ENCODE measurements around the gene CUBN. TPM values are rescaled to one million over a fixed set of nuclear protein-coding genes. Genes with fewer than 3 reads are reported as not detected.

The CUBN gene
- total RNA-seq, 2 donors from 2014 or later: 0.75 to 1.3 TPM

GRCh38 chr10:17157024-17157423 lies 27.4 kb upstream of the CUBN start:
- no peak overlapping the region for H3K9ac ChIP-seq (ENCODE audit: extremely low read depth, low read length, poor library complexity, severe bottlenecking)
- Mint-ChIP-seq H3K27me3 (ENCODE audit: insufficient read depth) (no peaks in the 10 kb centered on the region), H3K4me1 (peaks cover 6% of the 10 kb centered on the region), H3K27ac (no peak overlapping the region), H3K9me3 (no peaks in the 10 kb centered on the region), H3K36me3 (ENCODE audit: low read depth) (no peaks in the 10 kb centered on the region), H3K4me3 (no peak overlapping the region)
- no peak for DNase-seq
- H3K27ac ChIP-seq (ENCODE audit: low read depth, low read length): no peak overlapping the region
- H3K27me3 ChIP-seq (ENCODE audit: control insufficient read depth, insufficient read depth, low read length, poor library complexity, severe bottlenecking): no peaks in the 10 kb centered on the region
- WGBS, 2 experiments (ENCODE audit: insufficient coverage in 1 of 2, insufficient read length in 1 of 2): 94 to 100% methylated on average over 1 to 2 of the region's 2 CpGs
- TF ChIP-seq, protein P1, sequence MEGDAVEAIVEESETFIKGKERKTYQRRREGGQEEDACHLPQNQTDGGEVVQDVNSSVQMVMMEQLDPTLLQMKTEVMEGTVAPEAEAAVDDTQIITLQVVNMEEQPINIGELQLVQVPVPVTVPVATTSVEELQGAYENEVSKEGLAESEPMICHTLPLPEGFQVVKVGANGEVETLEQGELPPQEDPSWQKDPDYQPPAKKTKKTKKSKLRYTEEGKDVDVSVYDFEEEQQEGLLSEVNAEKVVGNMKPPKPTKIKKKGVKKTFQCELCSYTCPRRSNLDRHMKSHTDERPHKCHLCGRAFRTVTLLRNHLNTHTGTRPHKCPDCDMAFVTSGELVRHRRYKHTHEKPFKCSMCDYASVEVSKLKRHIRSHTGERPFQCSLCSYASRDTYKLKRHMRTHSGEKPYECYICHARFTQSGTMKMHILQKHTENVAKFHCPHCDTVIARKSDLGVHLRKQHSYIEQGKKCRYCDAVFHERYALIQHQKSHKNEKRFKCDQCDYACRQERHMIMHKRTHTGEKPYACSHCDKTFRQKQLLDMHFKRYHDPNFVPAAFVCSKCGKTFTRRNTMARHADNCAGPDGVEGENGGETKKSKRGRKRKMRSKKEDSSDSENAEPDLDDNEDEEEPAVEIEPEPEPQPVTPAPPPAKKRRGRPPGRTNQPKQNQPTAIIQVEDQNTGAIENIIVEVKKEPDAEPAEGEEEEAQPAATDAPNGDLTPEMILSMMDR (conservative IDR thresholded peaks at IDR 0.05): no peak
- no peak overlapping the region for H3K4me3 ChIP-seq (ENCODE audit: low read length)
- H3K9me3 ChIP-seq (ENCODE audit: control insufficient read depth, low read length): no peaks in the 10 kb centered on the region
- no peaks in the 10 kb centered on the region for H3K4me1 ChIP-seq (ENCODE audit: control insufficient read depth, insufficient read depth, low read length)
- H3K36me3 ChIP-seq (ENCODE audit: control insufficient read depth, insufficient read depth, low read length): no peaks in the 10 kb centered on the region

DNA sequence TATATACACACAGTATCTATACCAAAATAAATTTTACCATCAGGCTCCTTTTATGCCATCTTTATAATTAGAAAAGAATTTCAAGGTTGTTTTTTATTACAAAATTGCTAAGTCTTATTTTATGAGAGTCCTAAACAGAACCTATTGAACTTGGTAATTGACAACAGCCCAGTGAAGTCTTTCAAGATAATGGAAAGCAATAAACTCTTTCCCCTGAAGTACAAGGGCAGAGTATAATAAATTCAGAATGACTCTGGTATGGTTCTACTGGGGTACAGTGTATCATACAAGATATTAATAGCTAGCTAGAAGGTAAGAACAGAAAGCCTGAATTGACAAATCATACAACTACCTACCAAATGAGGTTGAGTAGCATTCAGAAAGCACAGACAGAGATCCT lies 26.2 kb upstream of the CUBN start:
- H3K4me3 Mint-ChIP-seq: no peak overlapping the region
- no peaks in the 10 kb centered on the region for H3K36me3 ChIP-seq (ENCODE audit: control insufficient read depth, insufficient read depth, low read length)
- H3K9ac ChIP-seq (ENCODE audit: extremely low read depth, low read length, poor library complexity, severe bottlenecking): no peak overlapping the region
- no peaks in the 10 kb centered on the region for H3K27me3 ChIP-seq (ENCODE audit: control insufficient read depth, insufficient read depth, low read length, poor library complexity, severe bottlenecking)
- TF ChIP-seq, protein P1 (conservative IDR thresholded peaks at IDR 0.05): no peak
- H3K9me3 ChIP-seq (ENCODE audit: control insufficient read depth, low read length): no peaks in the 10 kb centered on the region
- H3K4me1 ChIP-seq (ENCODE audit: control insufficient read depth, insufficient read depth, low read length): no peaks in the 10 kb centered on the region
- H3K9me3 Mint-ChIP-seq: no peaks in the 10 kb centered on the region
- H3K4me3 ChIP-seq (ENCODE audit: low read length): no peak overlapping the region
- no peaks in the 10 kb centered on the region for H3K36me3 Mint-ChIP-seq (ENCODE audit: low read depth)
- H3K27me3 Mint-ChIP-seq (ENCODE audit: insufficient read depth): no peaks in the 10 kb centered on the region
- H3K4me1 Mint-ChIP-seq: peaks cover 6% of the 10 kb centered on the region
- no peak overlapping the region for H3K27ac ChIP-seq (ENCODE audit: low read depth, low read length)
- H3K27ac Mint-ChIP-seq: no peak overlapping the region
- no peak for DNase-seq

- Histone ChIP-seq H3K27me3 (ENCODE audit: control insufficient read depth, insufficient read depth, low read length, poor library complexity, severe bottlenecking) (no peaks in the 10 kb centered on the region), H3K27ac (ENCODE audit: low read depth, low read length) (no peak overlapping the region), H3K4me1 (ENCODE audit: control insufficient read depth, insufficient read depth, low read length) (no peaks in the 10 kb centered on the region), H3K9me3 (ENCODE audit: control insufficient read depth, low read length) (no peaks in the 10 kb centered on the region), H3K9ac (ENCODE audit: extremely low read depth, low read length, poor library complexity, severe bottlenecking) (no peak overlapping the region), H3K36me3 (ENCODE audit: control insufficient read depth, insufficient read depth, low read length) (no peaks in the 10 kb centered on the region), H3K4me3 (ENCODE audit: low read length) (no peak overlapping the region)
- no peaks in the 10 kb centered on the region for H3K9me3 Mint-ChIP-seq
- no peak overlapping the region for H3K27ac Mint-ChIP-seq
- TF ChIP-seq, protein P1 (conservative IDR thresholded peaks at IDR 0.05): no peak
- H3K4me1 Mint-ChIP-seq: peaks cover 6% of the 10 kb centered on the region
- H3K4me3 Mint-ChIP-seq: no peak overlapping the region
- no peak for DNase-seq
- H3K36me3 Mint-ChIP-seq (ENCODE audit: low read depth): no peaks in the 10 kb centered on the region
- no peaks in the 10 kb centered on the region for H3K27me3 Mint-ChIP-seq (ENCODE audit: insufficient read depth)
Observed at GRCh38 chr10:17154116-17154515, 24.5 kb upstream of the CUBN start.

All from endodermal cell (in vitro differentiated cells).